GM19372 (cell line): Measurements from ENCODE around the gene TJAP1.
"Not testable (repeated sequence)": the region's sequence is repeated elsewhere in the genome, so short reads cannot be mapped to it uniquely, and the experiment has no call there.

Source experiments
- ATAC-seq: cut with Tn5 transposase; IDR thresholded peaks from one replicate; pipeline ENCODE4 v1.9.1; 2021; ENCODE audit warnings: mild to moderate bottlenecking, low read depth, moderate library complexity; ENCODE audit not compliant: unreplicated experiment

The TJAP1 gene

DNA sequence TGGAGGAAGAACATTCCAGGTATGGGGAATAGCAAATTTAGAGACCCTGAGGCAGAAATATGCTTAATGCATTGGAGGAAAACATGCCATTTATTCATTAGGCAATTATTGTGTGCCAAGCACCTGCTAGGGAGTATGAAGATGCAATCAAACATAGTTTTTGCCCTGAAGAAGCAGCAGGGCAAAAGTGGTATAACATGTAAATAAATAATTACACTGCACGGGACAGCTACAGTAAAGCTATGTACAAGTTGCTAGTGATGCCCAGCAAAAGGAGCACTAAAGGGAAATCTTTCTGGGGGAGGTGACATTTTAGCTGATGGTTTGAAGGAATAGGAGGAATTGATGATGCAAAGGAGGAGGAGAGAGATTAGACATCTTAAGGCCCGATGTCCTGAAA is 624 bp upstream of the TJAP1 start:
- ATAC-seq = no peak

DNA sequence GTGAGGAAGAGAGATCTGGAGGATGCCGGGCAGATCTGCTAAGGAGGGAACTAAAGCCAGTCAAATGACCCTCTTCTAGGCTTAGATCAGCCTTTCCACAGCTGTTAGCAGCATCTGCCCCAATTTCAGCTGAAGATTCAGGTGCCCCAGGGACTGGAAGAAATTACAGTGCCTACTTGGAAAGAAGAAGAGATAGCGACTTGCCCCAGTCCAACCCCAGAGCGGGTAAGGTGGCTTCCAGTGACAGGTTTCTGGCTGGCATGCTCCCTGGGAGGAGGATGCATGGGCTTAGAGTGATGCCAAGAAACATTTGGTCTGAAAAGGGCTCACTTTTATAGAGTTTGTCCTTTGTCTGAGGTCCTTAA is 620 bp downstream of the TJAP1 start:
- no peak for ATAC-seq

- no peak for ATAC-seq
Observed at GRCh38 chr6:43481075-43481474, 3.7 kb downstream of the TJAP1 start.

- ATAC-seq = no peak
Observed at GRCh38 chr6:43481591-43482236, 4.3 kb downstream of the TJAP1 start.

- ATAC-seq = no peak
Observed at GRCh38 chr6:43488667-43489276, 11.4 kb downstream of the TJAP1 start.

DNA sequence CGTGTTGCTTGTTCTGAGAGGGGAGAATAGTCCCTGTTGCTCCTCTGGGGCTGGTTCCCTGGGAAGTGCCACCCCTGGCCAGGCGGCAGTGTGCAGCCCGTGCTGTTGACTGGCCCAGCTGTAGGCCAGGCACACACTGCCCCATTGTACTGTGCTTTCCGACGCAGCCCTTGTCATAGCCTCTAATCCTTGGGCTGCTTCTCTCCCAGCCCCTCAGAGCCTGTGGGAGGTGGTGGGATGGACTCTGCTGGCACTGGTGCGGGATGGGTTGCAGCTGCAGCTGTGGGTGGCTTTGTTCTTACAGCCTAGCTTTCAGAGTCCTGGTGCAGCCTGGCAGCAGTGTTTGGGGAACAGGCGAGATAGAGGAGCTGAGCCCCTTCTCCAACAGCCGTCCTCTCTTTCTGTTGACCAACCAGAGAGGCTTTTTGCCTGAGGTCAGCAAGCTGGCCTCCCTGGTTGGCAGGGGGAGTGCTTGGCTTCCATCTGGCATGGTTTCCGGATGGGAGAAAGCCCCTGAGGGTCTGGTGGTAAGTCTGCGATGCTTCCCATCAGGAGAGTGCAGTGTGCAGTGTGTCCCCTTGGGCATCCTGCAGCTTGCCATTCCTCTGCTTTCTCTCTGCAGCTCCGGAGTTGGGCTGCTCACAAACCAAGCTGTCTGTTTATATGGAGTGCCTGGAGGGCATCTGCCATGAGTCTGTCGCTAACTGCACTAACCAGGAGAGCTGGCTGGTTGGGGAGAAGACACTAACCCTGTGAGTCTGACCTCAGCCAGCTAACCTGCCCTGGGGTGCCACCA is 12.1 kb downstream of the TJAP1 start:
- ATAC-seq = no peak

DNA sequence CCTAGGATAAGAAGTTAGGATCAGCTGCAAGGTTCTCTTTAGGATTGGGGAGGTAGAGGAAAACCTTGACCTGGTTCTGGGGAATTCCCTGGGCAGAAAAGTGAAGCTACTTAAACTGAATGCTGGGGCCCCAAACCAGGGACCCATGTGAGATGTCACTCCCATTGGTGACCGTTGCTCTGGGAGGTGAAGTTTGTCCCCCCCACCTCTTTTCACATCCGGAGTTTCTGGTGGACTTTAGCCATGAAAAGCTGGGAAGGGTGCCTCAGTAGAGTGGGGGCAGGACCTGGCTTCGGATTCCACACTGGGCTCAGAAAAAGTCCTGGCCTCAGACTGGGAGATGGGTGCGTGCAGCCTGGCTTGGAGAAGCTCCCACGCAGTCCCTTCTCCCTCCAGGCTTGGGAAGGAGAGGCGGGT is 13.2 kb downstream of the TJAP1 start:
- ATAC-seq = no peak

DNA sequence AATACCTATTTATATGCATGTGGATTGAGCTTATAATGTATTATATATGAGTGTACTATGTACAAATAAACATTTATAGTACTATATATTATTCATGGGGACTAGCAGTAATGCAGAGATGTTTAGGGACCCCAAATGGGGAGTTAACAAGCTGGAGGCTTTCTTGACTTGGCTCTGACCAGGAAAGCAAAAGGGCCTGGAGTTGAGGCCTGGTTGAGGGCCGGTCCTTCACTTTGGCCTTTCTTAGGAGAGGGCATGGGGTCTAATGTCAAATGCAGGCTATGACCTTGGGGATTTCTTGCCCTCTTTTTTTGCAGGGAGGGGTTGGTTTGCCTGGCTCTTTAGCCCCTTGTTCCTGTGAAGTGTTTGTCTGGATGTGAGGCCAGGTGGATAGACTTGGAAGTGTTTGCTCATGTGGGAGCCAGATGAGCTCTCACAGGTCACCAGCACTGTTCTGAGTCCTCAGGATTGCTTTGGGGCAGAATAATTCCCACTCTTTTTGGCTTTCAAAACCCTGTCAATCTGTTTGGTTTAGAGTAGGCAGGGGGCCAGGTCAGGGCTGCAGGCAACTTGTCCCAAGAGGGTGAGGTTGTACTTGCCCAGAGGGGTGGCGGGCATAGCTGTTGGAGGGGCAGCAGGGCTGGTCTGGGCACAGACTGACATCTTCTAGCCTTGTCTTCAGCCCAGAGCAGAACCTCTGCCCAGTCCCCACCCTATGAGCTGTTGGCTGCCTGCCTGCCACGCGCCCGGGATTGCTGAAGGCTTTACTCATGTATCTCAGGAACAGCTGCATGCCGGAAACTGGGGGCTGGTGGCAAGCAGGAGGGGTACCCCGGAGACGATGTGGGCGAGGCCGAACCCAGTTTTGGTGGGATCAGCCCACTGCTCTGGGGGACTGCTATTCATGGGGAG is 14.6 kb downstream of the TJAP1 start:
- no peak for ATAC-seq

GRCh38 chr6:43492673-43493072 is 15.3 kb downstream of the TJAP1 start:
- ATAC-seq = no peak

DNA sequence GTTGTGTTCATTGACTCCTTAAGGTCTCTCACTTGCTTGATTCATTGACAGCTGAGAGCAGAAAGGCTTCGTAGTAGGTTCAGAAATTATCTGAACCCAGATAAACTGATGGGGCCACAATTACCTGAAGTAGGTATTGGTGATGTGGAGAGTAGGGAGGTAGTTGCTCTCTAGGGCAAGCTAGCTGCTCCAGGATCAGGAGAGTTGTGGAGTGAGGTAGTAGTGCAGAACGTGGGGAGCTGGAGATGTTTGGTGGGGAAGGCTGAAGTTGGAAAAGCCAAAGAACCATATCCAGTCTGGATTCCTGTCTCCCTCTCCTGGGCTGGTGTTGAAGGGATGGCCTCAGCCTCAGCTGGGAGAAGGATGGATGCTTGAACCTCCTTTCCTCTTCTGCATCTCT is 15.9 kb downstream of the TJAP1 start:
- ATAC-seq = no peak

GRCh38 chr6:43493833-43494232 is 16.5 kb downstream of the TJAP1 start:
- ATAC-seq = no peak

DNA sequence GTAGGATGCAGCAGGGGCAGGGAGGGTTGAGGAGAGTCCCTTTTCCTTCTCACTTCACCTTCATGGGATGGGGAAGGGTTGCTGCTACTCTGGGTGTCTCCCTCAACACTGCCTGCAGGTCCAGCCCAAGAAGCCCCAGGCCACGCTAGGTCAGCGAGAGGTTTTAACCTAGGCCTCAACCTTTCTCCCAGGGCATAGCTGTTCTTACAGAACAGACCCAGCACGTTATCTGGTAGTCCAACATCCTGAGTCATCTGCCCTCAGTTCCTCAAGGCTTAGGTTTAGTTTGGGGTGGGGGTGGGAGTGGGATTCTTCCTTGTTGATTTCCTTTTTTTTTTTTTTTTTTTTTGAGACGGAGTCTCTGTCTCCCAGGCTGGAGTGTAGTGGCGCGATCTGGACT is 17.0 kb downstream of the TJAP1 start:
- ATAC-seq = no peak

DNA sequence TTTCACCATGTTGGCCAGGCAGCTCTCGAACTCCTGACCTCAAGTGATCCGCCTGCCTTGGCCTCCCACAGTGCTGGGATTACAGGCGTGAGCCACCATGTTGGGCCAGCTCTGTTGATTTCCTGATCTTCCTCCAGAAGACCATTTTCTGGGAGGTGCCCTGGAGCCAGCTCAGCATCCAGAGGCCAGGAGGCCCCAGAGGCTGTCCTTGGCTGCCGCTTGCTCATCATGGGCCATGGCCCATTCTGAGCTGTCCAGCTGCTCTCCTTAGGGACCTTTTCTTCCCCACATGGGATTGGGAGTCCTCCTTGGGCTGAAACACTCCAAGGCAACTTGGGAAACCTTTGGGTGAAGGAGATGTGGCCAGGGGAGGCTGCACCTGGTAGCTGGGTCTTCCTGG is 17.4 kb downstream of the TJAP1 start:
- no peak for ATAC-seq

- ATAC-seq = no peak
Observed at GRCh38 chr6:43495409-43495941, 18.1 kb downstream of the TJAP1 start.

DNA sequence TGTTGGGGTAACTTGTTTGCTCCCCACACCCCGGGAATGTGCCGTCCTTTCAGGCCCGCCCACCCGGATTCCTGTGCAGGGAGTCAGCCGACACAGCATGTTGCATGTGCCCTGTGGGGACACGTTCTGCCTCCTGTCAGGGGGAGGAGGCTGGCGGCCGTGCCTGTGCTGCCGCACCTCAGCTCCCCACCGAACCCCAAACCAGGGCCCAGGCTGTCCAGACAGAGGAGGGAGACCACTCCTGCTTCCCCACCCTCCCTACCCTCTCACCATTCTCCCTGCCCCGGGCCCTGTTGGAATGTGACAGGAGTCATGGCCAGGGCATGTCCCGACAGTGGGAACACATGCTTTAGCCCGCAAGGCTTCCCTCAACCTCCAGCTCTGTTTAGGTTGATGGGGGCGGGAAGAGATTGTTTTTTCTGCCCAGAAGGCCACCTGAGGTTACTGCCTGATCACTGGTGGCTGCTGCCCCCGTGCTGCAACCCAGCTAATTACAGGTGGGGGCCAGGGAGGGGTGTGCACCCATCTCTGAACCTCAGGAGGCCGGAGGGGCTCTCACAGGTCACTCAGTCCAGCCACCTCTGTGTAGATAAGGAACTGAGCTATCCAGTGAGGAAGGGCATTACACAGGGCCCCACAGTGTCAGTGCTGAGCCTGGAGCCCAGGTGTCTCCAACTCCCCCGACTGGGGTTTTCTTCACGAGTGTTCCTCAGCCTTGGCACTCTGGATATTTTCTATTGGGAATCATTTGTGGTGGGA is 19.2 kb downstream of the TJAP1 start:
- no peak for ATAC-seq

DNA sequence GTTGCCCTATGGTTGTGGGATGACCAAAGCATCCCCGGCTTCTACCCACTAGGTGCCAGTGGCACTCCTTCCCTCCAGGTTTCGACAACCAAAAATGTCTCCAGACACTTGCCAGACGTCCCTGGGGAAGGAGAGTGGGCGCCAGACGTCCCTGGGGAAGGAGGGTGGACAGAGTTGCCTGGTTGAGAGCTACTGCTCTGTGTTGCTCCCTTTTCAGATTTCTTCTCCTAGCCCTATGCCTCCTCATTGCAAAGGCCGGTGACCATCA is 19.7 kb downstream of the TJAP1 start:
- ATAC-seq = no peak

DNA sequence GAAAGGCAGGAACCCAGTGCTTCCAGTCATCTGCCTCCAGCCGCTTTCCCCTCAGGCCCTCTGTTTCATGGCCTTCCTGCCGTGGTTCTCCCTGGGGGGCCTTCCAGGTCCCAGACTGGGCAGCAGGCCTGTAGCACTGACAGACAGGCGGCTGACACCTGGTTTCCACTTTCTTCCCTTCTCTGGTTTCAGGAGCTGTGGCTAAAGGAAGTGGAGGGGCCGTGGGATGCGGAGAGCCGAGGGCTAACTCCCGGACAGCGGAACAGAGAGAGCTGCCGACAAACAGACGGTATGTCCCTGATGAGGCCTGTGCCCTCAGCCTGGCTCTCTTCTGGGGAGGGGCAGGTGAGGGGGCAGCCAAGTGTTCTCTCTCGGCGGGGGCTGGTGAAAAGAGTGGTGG is 20.3 kb downstream of the TJAP1 start:
- no peak for ATAC-seq

DNA sequence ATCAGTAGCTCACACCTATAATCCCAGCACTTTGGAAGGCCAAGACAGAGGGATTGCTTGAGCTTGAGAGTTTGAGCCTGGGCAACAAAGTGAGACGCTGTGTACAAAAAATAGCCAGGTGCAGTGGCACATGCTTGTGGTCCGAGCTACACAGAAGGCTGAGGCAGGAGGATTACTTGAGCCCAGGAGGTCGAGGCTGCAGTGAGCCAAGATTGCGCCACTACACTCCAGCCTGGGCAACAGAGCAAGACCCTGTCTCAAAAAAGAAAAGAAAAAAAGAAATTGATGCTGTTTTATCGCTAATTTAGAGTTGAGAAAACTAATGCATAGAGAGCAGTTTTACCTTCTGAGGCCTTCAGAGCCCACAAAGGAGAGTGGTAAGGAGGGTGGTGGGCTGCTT is 20.9 kb downstream of the TJAP1 start:
- not testable (repeated sequence) for ATAC-seq

DNA sequence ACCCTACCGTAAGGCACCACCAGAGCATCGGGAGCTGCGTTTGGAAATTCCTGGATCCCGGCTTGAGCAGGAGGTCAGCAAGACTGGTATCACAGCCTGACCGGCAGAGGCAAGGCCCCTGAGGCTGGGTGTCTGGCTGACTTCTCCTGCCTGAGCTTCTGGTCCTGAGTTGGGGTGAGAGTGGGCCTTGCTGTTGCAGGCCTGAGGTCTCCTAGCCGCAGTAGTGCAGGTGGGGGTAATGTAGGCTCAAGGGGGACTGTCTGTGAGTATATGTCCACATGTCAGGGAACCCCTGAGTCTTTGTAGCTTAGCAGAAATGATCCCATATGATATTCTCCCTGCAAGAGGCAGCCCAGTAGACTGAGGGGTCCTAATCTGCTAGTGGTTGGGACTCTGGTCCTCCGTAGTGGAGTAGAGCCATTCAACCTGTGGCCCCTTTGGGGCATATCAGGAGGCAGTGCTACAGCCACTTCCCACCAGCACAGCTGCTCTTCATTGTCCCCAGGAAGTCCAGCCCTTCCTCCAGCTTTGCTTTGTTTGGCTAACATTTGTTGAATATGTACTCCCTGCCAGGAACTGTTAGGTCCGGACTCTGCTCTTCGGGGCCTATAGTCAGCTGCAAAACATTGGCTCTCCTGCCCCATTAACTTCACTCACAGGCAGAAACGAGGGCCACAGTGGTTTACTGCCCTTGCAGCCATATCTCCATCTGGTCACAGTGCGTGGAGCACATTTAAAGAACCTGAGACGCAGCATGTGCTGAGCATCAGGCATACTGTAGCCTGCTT is 21.9 kb downstream of the TJAP1 start:
- ATAC-seq = no peak
